ENCODE measurements around the gene KIRREL3. TPM values are rescaled to one million over a fixed set of nuclear protein-coding genes. Genes with fewer than 3 reads are reported as not detected.
A peak's percentile ranks its signal among the peaks of the same experiment; 100 is the strongest.

The KIRREL3 gene
- total and polyA plus RNA-seq, 2 of the 4 experiments (the other 2 are of a cell fraction): 10.9 to 15.9 TPM

DNA sequence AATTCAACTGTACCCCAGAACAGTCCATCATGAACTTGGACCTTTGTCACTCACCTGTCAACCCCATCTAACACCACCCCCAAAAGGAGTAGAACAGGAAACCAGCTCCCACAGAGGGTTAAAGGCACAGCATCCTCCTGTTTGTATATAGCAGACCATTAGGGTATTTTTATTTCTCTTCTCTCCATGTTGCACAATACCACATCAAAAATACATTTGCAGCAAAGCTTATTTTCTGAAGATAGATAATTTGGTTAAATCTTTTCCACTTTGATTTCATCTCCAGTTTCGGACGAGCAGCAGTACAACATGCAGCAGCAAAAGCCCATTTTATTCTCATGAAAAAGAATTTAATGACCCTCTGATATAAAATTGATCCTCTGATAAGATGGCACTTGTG lies 103.1 kb downstream of the KIRREL3 start:
- Histone ChIP-seq H3K9me1 (ENCODE audit: insufficient read depth, low read length) (no peaks in the 10 kb centered on the region), H3K4me1 (ENCODE audit: control insufficient read depth, insufficient read depth, low read length) (no peaks in the 10 kb centered on the region), H3K27ac (ENCODE audit: insufficient read depth, low read length) (no peak overlapping the region), H3K23ac (ENCODE audit: low read depth, low read length) (no peak overlapping the region), H2BK20ac (ENCODE audit: low read depth, low read length) (no peak overlapping the region), H3K9me3 (ENCODE audit: control insufficient read depth, insufficient read depth, low read length) (peaks cover 19% of the 10 kb centered on the region), H3K4me3 (ENCODE audit: insufficient read depth, low read depth, low read length) (no peak overlapping the region), H4K5ac (ENCODE audit: low read depth, low read length) (no peak overlapping the region), H2AFZ (replicated peaks; ENCODE audit: low read length, poor library complexity) (no peak overlapping the region), H3K79me1 (ENCODE audit: low read depth in 1 of 2, low read length in 2 of 2) (peaks cover 7 to 9% of the 10 kb centered on the region in 2 experiments; a peak in 2 of 4 replicates), H3K27me3 (ENCODE audit: control insufficient read depth, insufficient read depth, low read length) (no peaks in the 10 kb centered on the region), H2BK120ac (ENCODE audit: low read depth, low read length) (no peak overlapping the region), H3K4ac (ENCODE audit: low read depth, low read length) (no peak overlapping the region), H4K91ac (ENCODE audit: insufficient read depth, low read depth, low read length) (no peak overlapping the region), H3K56ac (ENCODE audit: extremely low read depth, insufficient read depth, low read length) (no peak overlapping the region), H4K8ac (ENCODE audit: low read depth in 2 of 2, low read length in 2 of 2) (no peak overlapping the region), H3K4me2 (ENCODE audit: low read depth, low read length) (no peak overlapping the region), H4K20me1 (ENCODE audit: insufficient read depth, low read length) (no peaks in the 10 kb centered on the region), H3K36me3 (ENCODE audit: control insufficient read depth, insufficient read depth, low read length) (no peaks in the 10 kb centered on the region; the same call in 1 of the 2 replicates), H2BK5ac (ENCODE audit: low read depth, low read length, poor library complexity, severe bottlenecking) (no peak overlapping the region), H2AK9ac (replicated peaks; ENCODE audit: low read depth, low read length, poor library complexity) (no peak overlapping the region), H3K14ac (replicated peaks; ENCODE audit: low read depth, low read length) (no peak overlapping the region), H3K18ac (ENCODE audit: low read depth, low read length) (no peak overlapping the region), H2AK5ac (ENCODE audit: low read depth, low read length) (no peak overlapping the region), H2BK15ac (ENCODE audit: low read depth, low read length) (no peak overlapping the region), H3K9ac (ENCODE audit: low read depth, low read length) (no peak overlapping the region)
- ATAC-seq (ENCODE audit: low read depth) (no peak), DNase-seq (no peak)
- TF ChIP-seq CEBPB (IDR thresholded peaks at IDR 0.05; ENCODE audit: low read depth, low read length) (peak; percentile 60), MAFK (IDR thresholded peaks at IDR 0.05; ENCODE audit: low read depth, low read length) (no peak)
- WGBS, 2 experiments (ENCODE audit: extremely low coverage in 2 of 2, insufficient read length in 1 of 2): no CpG with 5 or more reads among the region's 2 CpGs
- ChIA-PET POLR2A (ENCODE audit: unreplicated experiment) (no interaction called here), CTCF (no interaction called here)
- dilution Hi-C loops (cut with HindIII; ENCODE audit: low sequenced_read_pairs, unreplicated experiment): no loop called here
- intact Hi-C loops (cut with micrococcal nuclease): no loop called here
- in situ Hi-C loops (cut with MboI; ENCODE audit: low sequenced_read_pairs): no loop called here
- no TSS peak for BruUV-seq (replicated peaks)

Data from IMR-90 (cell line).